MM.1S (cell line): ENCODE data around the gene PLEKHS1.

Experiments used
- DNase-seq: peaks from one replicate; pipeline ENCODE4 v3.0.0-alpha.2; 2015
- H2AFZ ChIP-seq: fragments of 300-600 bp; sonication (generic); 2 replicates; pipeline ENCODE4 v1.6.0; 2016; ENCODE audit warnings: antibody characterized with exemption, low read length
- H3F3A ChIP-seq: fragments of 300-600 bp; sonication (generic); 2 replicates; pipeline ENCODE4 v1.6.1; 2016; ENCODE audit warnings: mild to moderate bottlenecking, antibody characterized with exemption, low read length, moderate library complexity, mixed read lengths; ENCODE audit not compliant: insufficient read depth
- H3K27ac ChIP-seq: fragments of 300-600 bp; sonication (generic); 2 replicates; pipeline ENCODE4 v1.5.1; 2016; ENCODE audit warnings: mild to moderate bottlenecking, low read length
- H3K27me3 ChIP-seq: fragments of 300-600 bp; sonication (generic); replicated peaks from 2 replicates; pipeline ENCODE4 v1.6.0; 2016; ENCODE audit warnings: low read length; ENCODE audit not compliant: insufficient read depth
- H3K36me3 ChIP-seq: fragments of 300-600 bp; sonication (generic); replicated peaks from 2 replicates; pipeline ENCODE4 v1.6.1; 2016; ENCODE audit warnings: mild to moderate bottlenecking, low read length, mixed read lengths; ENCODE audit not compliant: insufficient read depth
- H3K4me1 ChIP-seq: fragments of 300-600 bp; sonication (generic); 2 replicates; pipeline ENCODE4 v1.6.1; 2016; ENCODE audit warnings: low read length, mixed read lengths
- H3K4me2 ChIP-seq: fragments of 300-600 bp; sonication (generic); 2 replicates; pipeline ENCODE4 v1.6.0; 2016; ENCODE audit warnings: low read depth, low read length
- H3K4me3 ChIP-seq: fragments of 300-600 bp; sonication (generic); 2 replicates; pipeline ENCODE4 v1.5.1; 2016; ENCODE audit warnings: low read length, mixed read lengths
- H3K79me2 ChIP-seq: fragments of 300-600 bp; sonication (generic); 2 replicates; pipeline ENCODE4 v1.6.1; 2016; ENCODE audit warnings: mixed run types, low read length, mixed read lengths
- H3K9ac ChIP-seq: fragments of 300-600 bp; sonication (generic); 2 replicates; pipeline ENCODE4 v1.6.1; 2016; ENCODE audit warnings: low read length, mixed read lengths
- H3K9me2 ChIP-seq: fragments of 300-600 bp; sonication (generic); replicated peaks from 2 replicates; pipeline ENCODE4 v1.6.1; 2016; ENCODE audit warnings: mild to moderate bottlenecking, low read length, mixed read lengths; ENCODE audit not compliant: insufficient read depth
- H3K9me3 ChIP-seq: fragments of 300-600 bp; sonication (generic); replicated peaks from 2 replicates; pipeline ENCODE4 v1.6.1; 2016; ENCODE audit warnings: mild to moderate bottlenecking, low read length, mixed read lengths; ENCODE audit not compliant: insufficient read depth
- H4K20me1 ChIP-seq: fragments of 300-600 bp; sonication (generic); 2 replicates; pipeline ENCODE4 v1.6.1; 2016; ENCODE audit warnings: mild to moderate bottlenecking, low read length, moderate library complexity, mixed read lengths; ENCODE audit not compliant: insufficient read depth
- CTCF ChIP-seq: fragments of 300-600 bp; sonication (generic); IDR thresholded peaks from 2 replicates; pipeline ENCODE4 v1.5.1; 2016; ENCODE audit warnings: antibody characterized with exemption, low read length, mixed read lengths
- EZH2 ChIP-seq: fragments of 300-600 bp; sonication (generic); optimal IDR thresholded peaks from 2 replicates; pipeline ENCODE3; 2017; ENCODE audit warnings: low read depth, mild to moderate bottlenecking, antibody characterized with exemption, low read length, mixed read lengths
- EZH2phosphoT487 ChIP-seq: fragments of 300-600 bp; sonication (generic); IDR thresholded peaks from 2 replicates; pipeline ENCODE4 v1.6.1; 2018; ENCODE audit warnings: antibody characterized with exemption, low read length

PLEKHS1 gene

GRCh38 chr10:113720386-113720785, 31.1 kb upstream of the PLEKHS1 start:
- Histone ChIP-seq H3K27me3 (no peaks in the 10 kb centered on the region), H3K27ac (no peak overlapping the region), H3K4me2 (no peak overlapping the region), H3K36me3 (no peaks in the 10 kb centered on the region), H3F3A (no peaks in the 10 kb centered on the region), H4K20me1 (no peaks in the 10 kb centered on the region), H3K9ac (no peak overlapping the region), H3K79me2 (no peaks in the 10 kb centered on the region), H3K4me1 (no peaks in the 10 kb centered on the region), H3K9me3 (no peaks in the 10 kb centered on the region), H3K9me2 (no peaks in the 10 kb centered on the region), H2AFZ (no peak overlapping the region), H3K4me3 (no peak overlapping the region)
- DNase-seq: no peak
- TF ChIP-seq CTCF (no peak), EZH2phosphoT487 (no peak), EZH2 (no peak)

- H3K9me3 ChIP-seq: no peaks in the 10 kb centered on the region
- H2AFZ ChIP-seq: no peak overlapping the region
- H3K9ac ChIP-seq: no peak overlapping the region
- H3K27me3 ChIP-seq: no peaks in the 10 kb centered on the region
- H3K4me2 ChIP-seq: no peak overlapping the region
- H3K27ac ChIP-seq: no peak overlapping the region
- no peaks in the 10 kb centered on the region for H3F3A ChIP-seq
- H4K20me1 ChIP-seq: no peaks in the 10 kb centered on the region
- H3K79me2 ChIP-seq: no peaks in the 10 kb centered on the region
- no peaks in the 10 kb centered on the region for H3K4me1 ChIP-seq
- no peak overlapping the region for H3K4me3 ChIP-seq
- peaks cover 3% of the 10 kb centered on the region for H3K36me3 ChIP-seq
- DNase-seq: no peak
- TF ChIP-seq EZH2phosphoT487 (no peak), EZH2 (no peak), CTCF (no peak)
- H3K9me2 ChIP-seq: no peaks in the 10 kb centered on the region
These were observed 19.2 kb upstream of the PLEKHS1 start for GRCh38 chr10:113732160-113732881.

GRCh38 chr10:113732966-113733365, 18.5 kb upstream of the PLEKHS1 start:
- Histone ChIP-seq H3K79me2 (no peaks in the 10 kb centered on the region), H3K4me1 (no peaks in the 10 kb centered on the region), H4K20me1 (no peaks in the 10 kb centered on the region), H3F3A (no peaks in the 10 kb centered on the region), H3K9ac (no peak overlapping the region), H2AFZ (no peak overlapping the region), H3K27me3 (no peaks in the 10 kb centered on the region), H3K9me2 (no peaks in the 10 kb centered on the region), H3K9me3 (no peaks in the 10 kb centered on the region), H3K36me3 (peaks cover 3% of the 10 kb centered on the region), H3K4me3 (no peak overlapping the region), H3K27ac (no peak overlapping the region), H3K4me2 (no peak overlapping the region)
- TF ChIP-seq EZH2 (no peak), EZH2phosphoT487 (no peak), CTCF (no peak)
- DNase-seq: no peak
